Hepatocyte (in vitro differentiated cells): ENCODE results near the gene NUP62.

ENCODE experiments used
- CTCF ChIP-seq: fragments of 200-600 bp; sonication (generic); IDR thresholded peaks from 2 replicates; pipeline ENCODE4 v1.5.1; 2016; ENCODE audit warnings: antibody characterized with exemption, mild to moderate bottlenecking; ENCODE audit not compliant: poor library complexity
- EZH2 ChIP-seq: fragments of 200-600 bp; sonication (generic); IDR thresholded peaks from 2 replicates; pipeline ENCODE4 v1.6.1; 2016; ENCODE audit warnings: antibody characterized with exemption, mild to moderate bottlenecking, borderline replicate concordance
- EZH2phosphoT487 ChIP-seq: fragments of 200-600 bp; sonication (generic); IDR thresholded peaks from one replicate; pipeline ENCODE4 v1.6.1; 2018; ENCODE audit warnings: antibody characterized with exemption, mild to moderate bottlenecking, low read depth, moderate library complexity; ENCODE audit not compliant: unreplicated experiment, severe bottlenecking

DNA sequence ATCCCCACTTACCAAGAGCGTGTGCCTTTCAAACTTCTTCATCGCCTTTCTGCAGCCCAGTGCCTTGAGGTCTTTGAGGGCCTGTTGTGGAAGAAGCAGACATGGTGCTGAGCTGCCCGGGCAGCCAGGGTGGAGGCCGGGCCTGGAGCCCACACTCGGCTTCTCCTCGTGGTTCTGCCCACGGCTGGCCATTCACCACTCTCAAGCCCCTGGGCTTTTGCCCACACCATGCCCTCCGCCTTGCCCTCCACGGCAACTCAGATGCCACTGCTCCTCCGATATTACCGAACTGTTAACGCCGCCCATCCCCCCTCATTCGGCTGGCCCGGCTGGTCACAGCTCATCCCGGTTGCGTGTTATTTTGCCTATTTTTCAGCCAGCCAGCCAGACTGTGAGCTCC is 37.9 kb downstream of the NUP62 start:
- TF ChIP-seq CTCF (no peak), EZH2 (no peak), EZH2phosphoT487 (no peak)
